ENCODE measurements around the gene KRT13. TPM values are rescaled to one million over a fixed set of nuclear protein-coding genes. Genes with fewer than 3 reads are reported as not detected.

KRT13 gene
- total and polyA plus RNA-seq, 9 of the 15 experiments (the other 6 are each of a cell fraction or from before 2014, with no cell fraction given), result 0.11 to 1.1 (median 0.24) TPM; not detected in 3

GRCh38 chr17:41530062-41531048, 24.9 kb upstream of the KRT13 start (continued):
- TF ChIP-seq, protein P1, sequence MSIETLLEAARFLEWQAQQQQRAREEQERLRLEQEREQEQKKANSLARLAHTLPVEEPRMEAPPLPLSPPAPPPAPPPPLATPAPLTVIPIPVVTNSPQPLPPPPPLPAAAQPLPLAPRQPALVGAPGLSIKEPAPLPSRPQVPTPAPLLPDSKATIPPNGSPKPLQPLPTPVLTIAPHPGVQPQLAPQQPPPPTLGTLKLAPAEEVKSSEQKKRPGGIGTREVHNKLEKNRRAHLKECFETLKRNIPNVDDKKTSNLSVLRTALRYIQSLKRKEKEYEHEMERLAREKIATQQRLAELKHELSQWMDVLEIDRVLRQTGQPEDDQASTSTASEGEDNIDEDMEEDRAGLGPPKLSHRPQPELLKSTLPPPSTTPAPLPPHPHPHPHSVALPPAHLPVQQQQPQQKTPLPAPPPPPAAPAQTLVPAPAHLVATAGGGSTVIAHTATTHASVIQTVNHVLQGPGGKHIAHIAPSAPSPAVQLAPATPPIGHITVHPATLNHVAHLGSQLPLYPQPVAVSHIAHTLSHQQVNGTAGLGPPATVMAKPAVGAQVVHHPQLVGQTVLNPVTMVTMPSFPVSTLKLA (conservative IDR thresholded peaks at IDR 0.05), result peak in 1 of 2 experiments; percentile 66; a peak in 2 of 4 replicates
- TF ChIP-seq ZHX1 (conservative IDR thresholded peaks at IDR 0.05; ENCODE audit: low read length), result no peak
- peak; percentile 84 for TF ChIP-seq CXXC5 (CRISPR knock-in tag; IDR thresholded peaks at IDR 0.05)
- TF ChIP-seq ZNF3 (CRISPR knock-in tag; IDR thresholded peaks at IDR 0.05), result 0 out of 2 replicates have a peak, but pooled peaks have one; percentile 40
- peak; percentile 48; the same call in 1 of the 2 replicates for TF ChIP-seq E2F3 (CRISPR knock-in tag; IDR thresholded peaks at IDR 0.05)
- peak; percentile 79; the same call in 1 of the 2 replicates for TF ChIP-seq MBD2 (IDR thresholded peaks at IDR 0.05; ENCODE audit: borderline replicate concordance, low read depth)
- TF ChIP-seq ATF7 (IDR thresholded peaks at IDR 0.05), result peak; percentile 87
- 0 out of 2 replicates have a peak, but pooled peaks have one; percentile 10 for TF ChIP-seq KLF13 (tag; IDR thresholded peaks at IDR 0.05; ENCODE audit: borderline replicate concordance, low read depth)
- TF ChIP-seq MTA3 (IDR thresholded peaks at IDR 0.05; ENCODE audit: borderline replicate concordance), result peak; percentile 70; the same call in 1 of the 2 replicates
- peak; percentile 80 for TF ChIP-seq NFE2 (IDR thresholded peaks at IDR 0.05; ENCODE audit: low read depth)
- peak; percentile 56; the same call in 1 of the 2 replicates for TF ChIP-seq ZNF644 (tag; IDR thresholded peaks at IDR 0.05; ENCODE audit: low read depth)
- TF ChIP-seq BMI1 (IDR thresholded peaks at IDR 0.05; ENCODE audit: low read length), result peak; percentile 67; the same call in 1 of the 2 replicates
- peak; percentile 39 for TF ChIP-seq NFRKB (IDR thresholded peaks at IDR 0.05; ENCODE audit: low read depth)
- TF ChIP-seq GATA2 (CRISPR knock-in tag; IDR thresholded peaks at IDR 0.05), result peak; percentile 98
- peak; percentile 51 for TF ChIP-seq TAF9B (IDR thresholded peaks at IDR 0.05; ENCODE audit: partially characterized antibody)
- TF ChIP-seq ZNF239 (CRISPR knock-in tag; IDR thresholded peaks at IDR 0.05), result no peak
- TF ChIP-seq FOXJ2 (tag; IDR thresholded peaks at IDR 0.05), result peak; percentile 94
- TF ChIP-seq NR2C2 (CRISPR knock-in tag; IDR thresholded peaks at IDR 0.05), result no peak
- TF ChIP-seq NR2C2 (tag; IDR thresholded peaks at IDR 0.05), result no peak
- no peak for TF ChIP-seq ID3 (CRISPR knock-in tag; IDR thresholded peaks at IDR 0.05)
- no peak for TF ChIP-seq ID3 (tag; IDR thresholded peaks at IDR 0.05)
- no peak for TF ChIP-seq ELF2 (CRISPR knock-in tag; IDR thresholded peaks at IDR 0.05)
- TF ChIP-seq SMARCE1 (IDR thresholded peaks at IDR 0.05), result peak; percentile 99
- TF ChIP-seq ESRRA (IDR thresholded peaks at IDR 0.05; ENCODE audit: borderline replicate concordance, low read depth), result peak; percentile 56
- TF ChIP-seq ZNF212 (CRISPR knock-in tag; IDR thresholded peaks at IDR 0.05), result 0 out of 2 replicates have a peak, but pooled peaks have one; percentile 24
